GM21367 (cell line): ENCODE results near the gene SSU72.
"Not testable (repeated sequence)": the region's sequence is repeated elsewhere in the genome, so short reads cannot be mapped to it uniquely, and the experiment has no call there.

Experiments used
- ATAC-seq: cut with Tn5 transposase; IDR thresholded peaks from one replicate; pipeline ENCODE4 v1.9.1; 2021; ENCODE audit not compliant: unreplicated experiment

The SSU72 gene

GRCh38 chr1:1543706-1544099 lies 31.0 kb downstream of the SSU72 start:
- no peak for ATAC-seq

DNA sequence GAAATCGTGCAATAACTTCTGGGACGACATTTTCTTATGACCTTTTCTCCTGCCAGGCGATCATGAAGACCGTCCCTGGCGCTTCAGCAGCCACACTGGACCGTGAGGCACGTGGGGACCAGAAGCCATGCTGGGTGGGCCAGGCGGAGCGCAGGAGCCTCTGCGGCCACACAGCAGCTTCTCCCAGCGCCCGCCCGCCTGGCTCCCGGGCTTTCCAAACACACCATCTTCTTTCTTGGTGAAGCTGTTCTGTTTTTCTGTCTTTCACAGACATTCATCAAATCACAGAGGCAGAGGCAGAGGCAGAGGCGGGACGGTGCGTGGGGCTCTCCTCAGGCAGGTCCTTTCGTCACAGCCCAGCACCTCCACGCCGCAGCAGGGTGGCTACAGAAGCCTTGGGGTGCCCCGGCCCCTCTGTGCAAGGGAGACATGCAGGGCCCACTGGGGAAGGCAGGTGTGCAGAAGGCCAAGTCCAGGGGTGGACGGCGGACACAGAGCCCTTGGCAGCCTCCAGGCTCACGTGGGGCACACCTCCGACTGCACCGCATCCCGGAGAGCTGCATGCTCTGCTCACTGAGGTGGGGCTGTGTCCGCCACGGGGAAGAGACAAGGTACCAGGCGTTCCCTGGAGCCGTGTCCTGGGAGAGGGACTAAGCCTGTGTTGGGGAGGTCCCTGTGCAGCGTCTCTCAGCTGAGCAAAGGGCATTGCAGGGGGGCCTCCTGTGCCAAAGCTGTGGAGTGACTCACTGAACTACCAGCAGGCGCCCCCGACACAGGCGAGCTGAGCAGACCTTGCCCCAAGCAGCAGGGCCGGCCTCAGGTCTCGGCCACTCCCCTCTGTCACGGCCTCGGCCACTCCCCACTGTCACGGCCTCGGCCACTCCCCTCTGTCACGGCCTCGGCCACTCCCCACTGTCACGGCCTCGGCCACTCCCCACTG lies 31.6 kb downstream of the SSU72 start:
- no peak for ATAC-seq

- ATAC-seq, result no peak
These were observed 32.5 kb downstream of the SSU72 start for GRCh38 chr1:1541956-1542765.

GRCh38 chr1:1540818-1541628 lies 33.6 kb downstream of the SSU72 start:
- ATAC-seq, result no peak

GRCh38 chr1:1540090-1540817 lies 34.4 kb downstream of the SSU72 start, which contains the start of gene TMEM240:
TMEM240 (minus strand) TSS chr1:1540624; CDS start chr1:1540346, 278 bp downstream.
- no peak for ATAC-seq

GRCh38 chr1:1539310-1540089 lies 35.2 kb downstream of the SSU72 start:
- no peak for ATAC-seq

GRCh38 chr1:1538989-1539309 lies 35.7 kb downstream of the SSU72 start:
- no peak for ATAC-seq

DNA sequence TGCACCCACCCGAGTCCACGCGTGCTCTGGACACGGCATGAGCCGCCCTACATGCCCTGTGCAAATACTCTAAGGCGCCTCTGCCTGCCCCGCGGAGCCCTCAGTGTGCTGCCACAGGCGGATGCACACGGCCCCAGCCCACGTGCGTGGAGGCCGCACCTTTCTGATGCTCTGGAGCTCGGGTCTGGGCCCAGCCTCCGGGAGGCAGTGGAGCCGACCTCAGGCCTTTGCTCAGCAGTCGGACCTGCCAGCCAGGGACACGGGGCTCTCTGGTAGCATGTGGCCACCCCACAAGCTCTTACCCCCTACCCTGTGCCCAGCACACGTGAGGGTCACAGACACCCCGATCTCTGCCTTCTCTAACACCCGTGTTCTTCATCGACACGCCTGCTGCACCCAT lies 36.3 kb downstream of the SSU72 start:
- no peak for ATAC-seq

GRCh38 chr1:1537626-1538250 lies 36.9 kb downstream of the SSU72 start:
- ATAC-seq, result no peak

DNA sequence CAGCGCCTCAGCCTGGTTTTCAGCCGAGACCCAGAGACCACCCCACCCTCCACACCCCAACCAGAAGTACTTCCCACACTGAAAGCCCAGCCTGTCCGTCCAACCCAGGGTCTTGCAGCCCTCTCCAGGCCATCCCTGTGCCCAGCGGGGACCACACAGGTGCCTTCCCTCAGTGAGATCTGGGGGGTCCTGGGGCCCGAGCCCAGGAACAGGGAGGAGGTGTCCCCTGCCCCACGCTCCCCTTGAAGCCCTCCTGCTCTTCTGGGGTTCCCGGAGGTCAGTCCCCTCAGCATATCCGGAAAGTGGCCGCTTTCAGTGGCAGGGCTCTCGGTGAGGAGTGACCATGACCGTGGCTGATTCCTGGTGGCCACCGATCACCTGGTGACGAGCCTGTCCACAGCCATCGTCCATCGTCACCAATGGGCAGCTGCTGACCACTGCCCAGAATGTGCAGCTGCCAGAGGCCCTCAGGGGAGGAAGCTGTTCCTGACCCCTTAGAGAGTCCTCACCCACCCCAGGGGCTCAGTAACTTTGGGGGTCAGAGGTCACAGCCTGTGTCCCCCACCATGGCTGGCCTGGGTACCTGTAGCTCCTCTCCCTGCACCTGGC lies 37.6 kb downstream of the SSU72 start:
- no peak for ATAC-seq

DNA sequence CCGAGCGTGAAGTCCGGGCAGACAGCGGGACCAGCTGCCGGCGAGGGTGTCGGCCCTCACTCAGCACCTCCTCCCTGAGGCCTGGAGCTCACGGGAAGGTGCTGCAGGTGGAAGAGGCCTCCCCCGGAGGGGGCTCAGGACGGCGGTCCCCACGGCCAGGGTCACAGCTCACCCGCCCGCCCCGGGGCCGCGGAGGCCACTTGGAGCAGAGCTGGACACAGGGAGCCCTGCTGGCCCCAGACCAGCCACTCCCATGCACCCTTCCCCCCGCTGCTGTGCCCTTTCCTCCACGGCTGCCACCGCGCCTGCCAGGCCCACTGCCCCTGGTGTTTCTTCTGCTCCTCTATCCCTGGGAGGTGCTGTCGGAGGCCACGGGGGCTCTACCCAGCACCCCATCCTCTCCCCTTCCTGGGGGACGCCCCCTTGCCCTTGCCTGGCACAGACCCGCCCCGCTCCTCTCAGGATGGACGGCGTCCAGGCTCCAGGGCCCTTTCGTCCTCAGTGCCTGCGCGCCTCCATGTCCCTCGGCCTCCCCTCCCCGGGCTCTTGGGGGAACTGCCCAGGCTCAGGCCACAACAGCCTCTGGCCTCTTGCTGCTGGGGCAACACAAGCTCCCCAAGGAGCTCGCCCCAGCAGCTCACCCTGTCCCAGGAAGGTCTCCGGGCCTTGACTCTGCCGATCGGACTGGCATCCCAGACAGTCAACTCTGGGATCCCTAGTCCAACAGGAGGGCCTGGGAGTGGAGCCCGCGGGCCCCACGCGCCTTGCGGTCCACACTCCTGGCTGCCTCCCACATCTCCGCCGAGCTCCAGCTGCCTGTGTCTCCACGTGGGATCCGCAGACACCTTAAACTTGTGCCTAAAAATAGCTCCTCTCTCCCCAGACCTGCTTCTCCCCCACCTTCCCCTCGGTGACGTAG lies 38.4 kb downstream of the SSU72 start:
- ATAC-seq, result no peak

DNA sequence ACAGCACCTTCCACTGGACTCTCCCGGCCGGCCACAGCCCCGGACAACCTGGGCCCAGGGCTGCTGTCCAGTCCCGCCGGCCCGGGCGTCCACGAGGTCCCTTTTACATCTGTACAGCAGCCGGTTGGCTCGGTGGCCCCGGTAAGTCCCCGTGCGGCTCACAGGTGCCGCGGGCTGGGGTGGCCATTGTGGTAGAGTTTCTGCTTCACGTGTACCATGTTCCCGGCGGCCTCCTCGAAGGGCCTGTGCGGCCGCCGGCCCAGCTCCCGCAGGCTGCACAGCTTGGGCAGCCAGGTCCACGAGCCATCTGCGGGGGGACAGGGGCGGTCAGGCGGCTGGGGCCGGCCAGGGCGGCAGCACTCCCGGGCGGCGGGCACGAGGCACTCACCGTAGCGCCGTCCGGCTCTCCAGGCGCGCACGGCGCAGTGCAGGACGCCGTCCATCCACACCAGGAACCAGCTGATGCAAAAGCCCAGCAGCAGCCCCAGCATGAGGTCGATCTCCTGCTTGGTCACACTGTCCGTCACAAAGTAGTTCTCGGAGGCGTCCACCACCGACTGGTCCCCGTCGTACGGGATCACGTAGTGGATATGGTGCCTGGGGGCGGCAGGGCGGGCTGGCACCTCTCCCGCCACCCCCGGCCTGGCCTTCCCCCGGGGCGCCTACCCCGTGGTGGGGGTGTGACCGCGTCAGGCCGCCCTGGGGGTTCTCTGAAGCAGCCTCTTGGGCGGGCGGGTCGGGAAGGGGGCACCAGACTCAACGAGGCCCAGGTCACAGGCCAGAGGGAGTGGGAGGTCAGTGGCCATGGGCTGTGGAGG lies 39.3 kb downstream of the SSU72 start:
- ATAC-seq, result no peak

DNA sequence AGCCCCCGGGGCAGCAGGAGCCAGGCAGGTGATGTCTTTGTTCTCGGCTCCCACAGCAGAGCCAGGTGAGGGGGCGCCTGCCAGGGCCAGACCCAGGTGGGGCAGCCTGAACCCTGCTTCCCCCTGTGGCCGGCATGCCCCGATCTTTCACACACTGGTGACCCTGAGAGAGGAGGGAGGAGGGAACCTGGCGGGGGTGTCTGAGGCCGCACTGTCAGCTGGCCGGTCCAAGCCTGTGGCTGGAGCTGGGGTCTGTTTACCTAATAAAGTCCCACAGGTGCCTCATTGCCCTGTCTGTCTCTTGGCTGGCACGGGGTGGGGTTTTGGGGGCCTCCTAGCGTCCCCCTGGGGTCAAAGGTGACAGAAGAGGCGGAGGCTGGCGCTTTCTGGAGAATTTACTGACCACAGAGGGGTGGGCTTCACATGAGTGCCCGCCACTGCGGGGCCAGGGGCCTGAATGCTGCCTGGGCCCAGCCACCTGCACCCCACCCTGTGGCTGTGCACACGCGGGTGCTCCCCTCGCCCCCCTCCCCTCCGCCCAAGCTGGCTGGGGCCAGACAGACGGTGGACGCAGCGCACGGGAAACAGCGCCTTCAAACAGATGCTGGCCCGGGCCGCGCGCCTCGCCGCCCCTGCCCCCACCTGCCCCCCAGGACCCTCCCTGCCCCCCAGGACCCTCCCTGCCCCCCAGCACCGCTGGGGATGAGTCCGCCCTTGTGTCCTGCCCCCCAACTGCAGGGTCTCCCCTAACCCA lies 40.1 kb downstream of the SSU72 start:
- ATAC-seq, result no peak

GRCh38 chr1:1533894-1534291 lies 40.8 kb downstream of the SSU72 start:
- not testable (repeated sequence) for ATAC-seq

DNA sequence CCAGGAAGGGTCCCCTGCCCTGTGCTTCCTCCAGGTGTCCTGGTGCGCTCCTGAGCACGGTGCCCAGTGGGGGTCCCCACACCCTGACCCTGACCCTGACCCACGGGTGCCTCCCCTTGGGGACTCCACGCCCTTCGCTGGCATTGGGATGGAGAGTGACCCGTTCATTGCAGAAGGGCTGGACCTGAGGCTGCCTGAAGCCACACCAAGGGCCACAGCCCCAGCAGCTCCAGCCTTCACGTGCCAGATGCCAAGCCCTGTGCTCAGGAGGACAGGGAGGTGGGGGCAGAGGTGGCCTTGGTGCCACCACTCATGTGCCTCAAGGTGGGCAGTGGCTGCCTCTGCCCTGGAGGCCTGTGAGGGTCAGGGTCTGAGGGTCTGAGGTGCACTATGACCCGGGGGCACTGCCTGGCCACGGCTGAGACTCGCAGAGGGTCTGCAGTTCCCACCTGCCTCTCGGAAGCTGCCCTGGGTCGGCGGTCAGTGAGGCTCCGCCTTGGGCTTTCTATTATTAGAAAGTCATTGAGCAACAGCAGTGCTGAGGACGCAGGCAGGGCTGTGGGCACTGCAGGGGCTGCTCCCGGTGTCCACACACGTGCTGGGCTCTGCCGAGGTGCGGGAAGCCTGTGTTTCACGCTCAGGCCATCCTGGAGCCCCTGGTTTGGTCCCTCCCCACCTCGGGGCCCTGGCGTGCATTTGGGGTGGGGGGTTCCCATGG lies 41.3 kb downstream of the SSU72 start:
- ATAC-seq, result not testable (repeated sequence)

DNA sequence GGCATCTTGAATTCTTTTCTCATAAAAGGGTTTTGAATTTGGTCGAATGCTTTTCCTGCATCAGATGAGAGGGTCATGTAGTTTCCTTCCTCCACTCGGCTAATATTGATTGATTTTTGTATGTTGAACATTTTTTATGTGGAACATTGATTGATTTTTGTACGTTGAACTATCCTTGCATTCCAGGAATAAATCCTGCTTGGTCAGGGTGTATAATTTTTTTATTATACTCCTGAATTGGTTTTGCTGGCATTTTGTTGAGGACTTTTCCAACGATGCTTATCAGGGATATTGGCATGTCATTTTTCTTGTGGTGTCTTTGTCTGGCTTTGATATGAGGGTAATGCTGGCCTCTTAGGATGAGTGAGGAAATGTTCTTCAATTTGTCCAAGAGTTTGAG lies 42.7 kb downstream of the SSU72 start:
- no peak for ATAC-seq
